NT2/D1 (cell line): ENCODE data around the gene PICALM.

Experiments
- SUZ12 ChIP-seq: IDR thresholded peaks from 2 replicates; pipeline ENCODE4 v1.6.1; 2011; ENCODE audit not compliant: insufficient read length, insufficient read depth; ENCODE audit errors: extremely low read depth
- YY1 ChIP-seq: IDR thresholded peaks from 2 replicates; pipeline ENCODE4 v1.6.1; 2011; ENCODE audit not compliant: insufficient read length, insufficient read depth

DNA sequence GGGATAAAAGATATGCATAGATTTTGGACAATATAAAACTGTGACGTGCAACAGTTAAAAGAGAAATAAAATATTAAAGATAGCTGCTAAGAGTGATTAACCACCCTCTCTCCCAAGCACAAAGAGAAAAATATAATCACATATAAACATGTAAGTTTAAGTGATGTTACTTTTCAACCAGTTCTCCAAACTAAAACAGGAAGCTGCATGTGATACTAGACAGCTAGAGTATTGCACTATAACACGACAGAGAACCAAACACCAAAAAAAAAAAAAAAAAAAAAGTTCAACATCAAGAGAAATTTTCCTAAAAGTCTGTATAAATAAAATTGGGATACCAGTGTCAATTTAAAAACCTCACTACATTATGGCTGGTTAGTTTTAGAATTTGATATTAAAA is 79.1 kb downstream of the PICALM start:
- no peak for TF ChIP-seq SUZ12
- no peak for TF ChIP-seq YY1
